NT2/D1 (cell line): ENCODE results near the gene ADTRP.

ENCODE experiments used
- DNase-seq: peaks from one replicate; pipeline ENCODE4 v3.0.0-alpha.2; 2011; ENCODE audit warnings: low read depth, low spot score
- H3K27me3 ChIP-seq: 2 replicates; pipeline ENCODE4 v1.6.0; 2011; ENCODE audit warnings: mild to moderate bottlenecking; ENCODE audit not compliant: insufficient read length, insufficient read depth
- H3K36me3 ChIP-seq: 2 replicates; pipeline ENCODE4 v1.6.1; 2011; ENCODE audit warnings: mild to moderate bottlenecking, low read length, mixed read lengths; ENCODE audit not compliant: insufficient read depth, insufficient read length
- H3K4me1 ChIP-seq: 2 replicates; pipeline ENCODE4 v1.5.1; 2011; ENCODE audit not compliant: insufficient read depth, insufficient read length
- H3K4me3 ChIP-seq: 2 replicates; pipeline ENCODE4 v1.5.1; 2011; ENCODE audit warnings: low read depth; ENCODE audit not compliant: insufficient read length
- H3K9ac ChIP-seq: 2 replicates; pipeline ENCODE4 v1.6.0; 2011; ENCODE audit warnings: low read depth; ENCODE audit not compliant: insufficient read length
- H3K9me3 ChIP-seq: 2 replicates; pipeline ENCODE4 v1.5.1; 2011; ENCODE audit warnings: mild to moderate bottlenecking, low read length; ENCODE audit not compliant: insufficient read depth
- SUZ12 ChIP-seq: IDR thresholded peaks from 2 replicates; pipeline ENCODE4 v1.6.1; 2011; ENCODE audit not compliant: insufficient read length, insufficient read depth; ENCODE audit errors: extremely low read depth
- YY1 ChIP-seq: IDR thresholded peaks from 2 replicates; pipeline ENCODE4 v1.6.1; 2011; ENCODE audit not compliant: insufficient read length, insufficient read depth
- ZNF274 ChIP-seq: IDR thresholded peaks from 2 replicates; pipeline ENCODE4 v1.6.1; 2011; ENCODE audit warnings: mild to moderate bottlenecking, low read depth, low read length

The ADTRP gene

GRCh38 chr6:11675601-11676000, 103.0 kb downstream of the ADTRP start:
- no peak overlapping the region for H3K9ac ChIP-seq
- no peaks in the 10 kb centered on the region for H3K36me3 ChIP-seq
- TF ChIP-seq ZNF274: no peak
- no peak for TF ChIP-seq YY1
- no peak for TF ChIP-seq SUZ12
- no peak for DNase-seq
- no peaks in the 10 kb centered on the region for H3K27me3 ChIP-seq
- H3K4me1 ChIP-seq: no peaks in the 10 kb centered on the region
- peaks cover 8% of the 10 kb centered on the region; the same call in 1 of the 2 replicates for H3K9me3 ChIP-seq
- H3K4me3 ChIP-seq: no peak overlapping the region

DNA sequence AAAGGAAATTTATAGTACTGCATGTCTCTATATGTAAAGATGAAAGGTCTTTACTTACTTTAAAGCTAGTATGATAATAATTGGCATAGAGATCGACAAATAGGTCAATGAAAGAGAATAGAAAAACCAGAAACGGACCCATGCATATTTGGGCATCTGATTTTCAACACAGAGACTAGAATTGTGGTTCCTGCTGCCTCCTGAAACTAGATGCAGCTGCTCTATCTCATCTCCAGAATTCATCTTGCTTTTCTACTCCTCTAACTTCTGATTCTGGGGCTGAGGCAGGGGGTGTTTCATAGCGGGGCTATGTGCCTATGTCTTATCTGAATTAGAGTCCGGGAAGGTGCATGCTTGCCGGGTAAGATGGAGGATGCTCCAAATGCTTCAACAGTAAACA, 105.9 kb downstream of the ADTRP start:
- Histone ChIP-seq H3K36me3 (no peaks in the 10 kb centered on the region), H3K27me3 (no peaks in the 10 kb centered on the region), H3K9ac (no peak overlapping the region), H3K9me3 (peaks cover 15% of the 10 kb centered on the region; the same call in 1 of the 2 replicates), H3K4me1 (no peaks in the 10 kb centered on the region), H3K4me3 (no peak overlapping the region)
- DNase-seq: no peak
- TF ChIP-seq ZNF274: no peak
- no peak for TF ChIP-seq SUZ12
- TF ChIP-seq YY1: no peak

- Histone ChIP-seq H3K4me3 (no peak overlapping the region), H3K27me3 (no peaks in the 10 kb centered on the region), H3K9me3 (peaks cover 15% of the 10 kb centered on the region; the same call in 1 of the 2 replicates), H3K4me1 (no peaks in the 10 kb centered on the region), H3K36me3 (no peaks in the 10 kb centered on the region), H3K9ac (no peak overlapping the region)
- no peak for TF ChIP-seq SUZ12
- TF ChIP-seq YY1: no peak
- TF ChIP-seq ZNF274: no peak
- no peak for DNase-seq
These were observed 106.3 kb downstream of the ADTRP start for GRCh38 chr6:11672256-11672655.

- no peak for TF ChIP-seq YY1
- no peak for TF ChIP-seq ZNF274
- TF ChIP-seq SUZ12: no peak
- H3K36me3 ChIP-seq: no peaks in the 10 kb centered on the region
- H3K9ac ChIP-seq: no peak overlapping the region
- peaks cover 15% of the 10 kb centered on the region; the same call in 1 of the 2 replicates for H3K9me3 ChIP-seq
- H3K4me3 ChIP-seq: no peak overlapping the region
- no peaks in the 10 kb centered on the region for H3K27me3 ChIP-seq
- H3K4me1 ChIP-seq: no peaks in the 10 kb centered on the region
- DNase-seq: no peak
These were observed 108.9 kb downstream of the ADTRP start for GRCh38 chr6:11669696-11670095.

DNA sequence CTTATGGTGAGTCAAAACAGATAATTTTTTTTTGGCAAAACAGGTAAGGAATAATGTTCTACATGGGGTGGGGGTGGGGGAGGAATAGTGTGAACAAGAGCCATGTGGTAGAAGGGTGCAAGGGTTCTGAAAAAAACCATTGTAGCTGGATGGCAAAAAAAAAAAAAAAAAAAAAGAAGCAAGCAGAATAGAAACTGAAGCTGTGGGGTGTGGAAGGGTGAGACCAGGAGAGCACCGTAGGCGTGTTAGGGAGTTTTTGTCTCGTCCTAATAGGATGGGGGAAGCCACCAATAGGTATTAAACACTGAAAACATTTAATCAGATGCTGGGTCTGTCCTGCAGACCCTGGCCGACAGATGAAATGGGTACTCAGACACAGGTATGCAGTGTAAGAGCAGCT, 110.1 kb downstream of the ADTRP start:
- TF ChIP-seq YY1 (no peak), SUZ12 (no peak), ZNF274 (no peak)
- Histone ChIP-seq H3K36me3 (no peaks in the 10 kb centered on the region), H3K4me1 (no peaks in the 10 kb centered on the region), H3K27me3 (no peaks in the 10 kb centered on the region), H3K9ac (no peak overlapping the region), H3K9me3 (peaks cover 15% of the 10 kb centered on the region; the same call in 1 of the 2 replicates), H3K4me3 (no peak overlapping the region)
- no peak for DNase-seq

- no peak for TF ChIP-seq ZNF274
- H3K9me3 ChIP-seq: peaks cover 15% of the 10 kb centered on the region; the same call in 1 of the 2 replicates
- H3K9ac ChIP-seq: no peak overlapping the region
- no peaks in the 10 kb centered on the region for H3K27me3 ChIP-seq
- H3K4me1 ChIP-seq: no peaks in the 10 kb centered on the region
- DNase-seq: no peak
- no peak overlapping the region for H3K4me3 ChIP-seq
- H3K36me3 ChIP-seq: no peaks in the 10 kb centered on the region
These were observed 110.7 kb downstream of the ADTRP start for GRCh38 chr6:11667876-11668275.

- H3K36me3 ChIP-seq: no peaks in the 10 kb centered on the region
- H3K4me1 ChIP-seq: no peaks in the 10 kb centered on the region
- no peak overlapping the region for H3K4me3 ChIP-seq
- H3K27me3 ChIP-seq: no peaks in the 10 kb centered on the region
- no peak overlapping the region for H3K9ac ChIP-seq
- no peak for DNase-seq
- no peak for TF ChIP-seq SUZ12
- TF ChIP-seq YY1: no peak
- no peak for TF ChIP-seq ZNF274
- peaks cover 15% of the 10 kb centered on the region; the same call in 1 of the 2 replicates for H3K9me3 ChIP-seq
These were observed 112.8 kb downstream of the ADTRP start for GRCh38 chr6:11665604-11666326.
